CD8-positive, alpha-beta memory T cell (primary cell): ENCODE measurements around the gene UBE2B. TPM values are rescaled to one million over a fixed set of nuclear protein-coding genes. Genes with fewer than 3 reads are reported as not detected.
"Not testable (repeated sequence)": the region's sequence is repeated elsewhere in the genome, so short reads cannot be mapped to it uniquely, and the experiment has no call there.

ENCODE experiments used
- CTCF ChIA-PET: fragments of 350-600 bp; sonication (Branson Sonifier 250); formaldehyde crosslinking; loops from one replicate; lab custom pipeline; 2021; ENCODE audit warnings: antibody characterized with exemption; lab: Charles Lee
- POLR2A ChIA-PET: fragments of 350-600 bp; sonication (Branson Sonifier 250); formaldehyde crosslinking; loops from one replicate; lab custom pipeline; 2021; ENCODE audit warnings: antibody characterized with exemption; lab: Charles Lee
- DNase-seq, 5 donors: peaks; one replicate each; pipeline versions ENCODE4 v3.0.0 to v3.0.0-alpha.2; 2020 to 2022; ENCODE audit warnings: mixed read lengths in 1 of 5
- H3K27ac ChIP-seq: one replicate; pipeline ENCODE4 v1.7.0; 2013; ENCODE audit warnings: low read depth, mild to moderate bottlenecking, low read length, moderate library complexity
- H3K27me3 ChIP-seq: 2 replicates; pipeline ENCODE4 v1.7.0; 2013; ENCODE audit warnings: low read length, mild to moderate bottlenecking; ENCODE audit not compliant: insufficient read depth, poor library complexity, severe bottlenecking
- H3K36me3 ChIP-seq: 2 replicates; pipeline ENCODE4 v1.7.0; 2013; ENCODE audit warnings: mild to moderate bottlenecking, low read length, moderate library complexity; ENCODE audit not compliant: insufficient read depth
- H3K4me1 ChIP-seq: 2 replicates; pipeline ENCODE4 v1.7.0; 2013; ENCODE audit warnings: mild to moderate bottlenecking, low read length, moderate library complexity; ENCODE audit not compliant: insufficient read depth
- H3K4me3 ChIP-seq: 2 replicates; pipeline ENCODE4 v1.7.0; 2013; ENCODE audit warnings: mild to moderate bottlenecking, low read length
- H3K9me3 ChIP-seq: 2 replicates; pipeline ENCODE4 v1.7.0; 2013; ENCODE audit warnings: mild to moderate bottlenecking, low read length
- H3K27ac Mint-ChIP-seq, 8 donors: one replicate each; pipeline ENCODE4 v1.8.0; 2020 to 2021; ENCODE audit warnings: mixed read lengths in 8 of 8, mild to moderate bottlenecking in 6 of 8, inconsistent platforms in 3 of 8, moderate library complexity in 3 of 8
- H3K27me3 Mint-ChIP-seq, 2 donors: one replicate each; pipeline ENCODE4 v1.8.0; 2020 to 2021; ENCODE audit warnings: mixed read lengths in 2 of 2, mild to moderate bottlenecking in 1 of 2, moderate library complexity in 1 of 2
- H3K36me3 Mint-ChIP-seq, 3 donors: one replicate each; pipeline ENCODE4 v1.8.0; 2020 to 2021; ENCODE audit warnings: mixed read lengths in 3 of 3, inconsistent platforms in 1 of 3, mild to moderate bottlenecking in 1 of 3
- H3K4me1 Mint-ChIP-seq, 3 donors: one replicate each; pipeline ENCODE4 v1.8.0; 2020 to 2021; ENCODE audit warnings: mixed read lengths in 3 of 3, inconsistent platforms in 1 of 3, mild to moderate bottlenecking in 1 of 3
- H3K4me3 Mint-ChIP-seq, 7 donors: one replicate each; pipeline ENCODE4 v1.8.0; 2020 to 2021; ENCODE audit warnings: mixed read lengths in 7 of 7, mild to moderate bottlenecking in 6 of 7, moderate library complexity in 4 of 7, inconsistent platforms in 2 of 7
- H3K9me3 Mint-ChIP-seq, 5 donors: one replicate each; pipeline ENCODE4 v1.8.0; 2020 to 2022; ENCODE audit warnings: mixed read lengths in 5 of 5, mild to moderate bottlenecking in 3 of 5, moderate library complexity in 2 of 5, inconsistent platforms in 1 of 5
- polyA plus RNA-seq: library from polyadenylated mRNA; unstranded; fragments of 300-500 nt; fragmentation: Illumina TruSeq; gene quantifications from one replicate; pipeline ENCODE4 v1.2.3, GENCODE V29; 2021
- total RNA-seq, 2 experiments: library from RNA; stranded (reverse); gene quantifications; one replicate each; pipeline ENCODE4 v1.2.3, GENCODE V29; 2021

UBE2B gene
- total and polyA plus RNA-seq, 3 experiments from 2014 or later, result 79.3 to 105 (median 105) TPM

- Histone ChIP-seq H3K4me1 (no peaks in the 10 kb centered on the region), H3K36me3 (no peaks in the 10 kb centered on the region), H3K4me3 (no peak overlapping the region), H3K27me3 (no peaks in the 10 kb centered on the region), H3K9me3 (no peaks in the 10 kb centered on the region), H3K27ac (no peak overlapping the region)
- POLR2A ChIA-PET, result no interaction called here
- H3K9me3 Mint-ChIP-seq, result no peaks in the 10 kb centered on the region
- no peak overlapping the region for H3K27ac Mint-ChIP-seq
- no peak for DNase-seq
- H3K4me1 Mint-ChIP-seq, result no peaks in the 10 kb centered on the region
- H3K27me3 Mint-ChIP-seq, result peaks cover 0 to 2% of the 10 kb centered on the region in 2 donors
- H3K36me3 Mint-ChIP-seq, result peaks cover 4 to 5% (median 4%) of the 10 kb centered on the region in 3 donors
- CTCF ChIA-PET, result no interaction called here
- H3K4me3 Mint-ChIP-seq, result no peak overlapping the region
These were observed 15.7 kb upstream of the UBE2B start for GRCh38 chr5:134355681-134356080.

- no peaks in the 10 kb centered on the region for H3K9me3 Mint-ChIP-seq
- H3K36me3 ChIP-seq, result no peaks in the 10 kb centered on the region
- CTCF ChIA-PET, result no interaction called here
- no peak for DNase-seq
- peaks cover 4 to 7% (median 6%) of the 10 kb centered on the region in 3 donors for H3K36me3 Mint-ChIP-seq
- peak overlapping the region in 3 of 8 donors; percentile 1 to 19 (median 18) for H3K27ac Mint-ChIP-seq
- peaks cover 24 to 35% (median 32%) of the 10 kb centered on the region in 3 donors for H3K4me1 Mint-ChIP-seq
- no peak overlapping the region for H3K4me3 ChIP-seq
- H3K4me1 ChIP-seq, result peaks cover 40% of the 10 kb centered on the region
- no peak overlapping the region for H3K27ac ChIP-seq
- H3K27me3 Mint-ChIP-seq, result peaks cover 0 to 1% of the 10 kb centered on the region in 2 donors
- H3K4me3 Mint-ChIP-seq, result peak overlapping the region in 4 of 7 donors; percentile 17 to 67 (median 28)
- H3K9me3 ChIP-seq, result no peaks in the 10 kb centered on the region
- POLR2A ChIA-PET, result no interaction called here
- H3K27me3 ChIP-seq, result no peaks in the 10 kb centered on the region
These were observed 5.8 kb upstream of the UBE2B start for GRCh38 chr5:134365604-134366003.

GRCh38 chr5:134370311-134370870, 978 bp upstream of the UBE2B start:
- Mint-ChIP-seq H3K36me3 (peaks cover 4 to 46% (median 8%) of the 10 kb centered on the region in 3 donors), H3K27me3 (peaks cover 0 to 10% of the 10 kb centered on the region in 2 donors), H3K4me1 (peaks cover 48 to 69% (median 66%) of the 10 kb centered on the region in 3 donors), H3K4me3 (peak overlapping the region; percentile 88 to 99 (median 98)), H3K27ac (peak overlapping the region; percentile 97 to 100 (median 100)), H3K9me3 (peaks cover 0 to 2% (median 0%) of the 10 kb centered on the region in 5 donors)
- no peaks in the 10 kb centered on the region for H3K27me3 ChIP-seq
- peak overlapping the region; percentile 66 for H3K4me3 ChIP-seq
- no peak for DNase-seq
- peaks cover 64% of the 10 kb centered on the region for H3K4me1 ChIP-seq
- ChIA-PET POLR2A (interaction anchor here (2.1 to 3.2 kb wide), 2 partner anchors 155 to 194 kb away, joined by 8 to 73 read pairs; partner anchors contain the start of genes JADE2 and SKP1), CTCF (interaction anchor here (0.6 to 1.7 kb wide), 3 partner anchors 21 to 157 kb away, joined by 3 read pairs; no protein-coding TSS in a partner anchor)
- H3K9me3 ChIP-seq, result no peaks in the 10 kb centered on the region
- H3K27ac ChIP-seq, result peak overlapping the region; percentile 100
- H3K36me3 ChIP-seq, result no peaks in the 10 kb centered on the region

- H3K4me3 ChIP-seq, result peak overlapping the region; percentile 66
- POLR2A ChIA-PET, result interaction anchor here (0.6 to 3.2 kb wide), 18 partner anchors 10 to 476 kb away, joined by 3 to 73 read pairs (median 3); partner anchors contain the start of genes CDKN2AIPNL, JADE2, PPP2CA and SEC24A
These were observed 518 bp downstream of the UBE2B start for GRCh38 chr5:134371834-134372340.

GRCh38 chr5:134373633-134374032, 2.3 kb downstream of the UBE2B start:
- H3K9me3 Mint-ChIP-seq, H3K9me3 ChIP-seq, POLR2A ChIA-PET, H3K27me3 Mint-ChIP-seq, H3K4me3 ChIP-seq, DNase-seq, CTCF ChIA-PET, H3K27ac ChIP-seq, H3K27me3 ChIP-seq: not testable (repeated sequence)
- Mint-ChIP-seq H3K4me1 (peaks cover 47 to 69% (median 62%) of the 10 kb centered on the region in 3 donors), H3K36me3 (peaks cover 3 to 64% (median 6%) of the 10 kb centered on the region in 3 donors), H3K4me3 (peak overlapping the region; percentile 49 to 98 (median 61)), H3K27ac (peak overlapping the region in 7 of 8 donors; percentile 31 to 98 (median 52))
- H3K36me3 ChIP-seq, result peaks cover 12% of the 10 kb centered on the region
- H3K4me1 ChIP-seq, result peaks cover 49% of the 10 kb centered on the region

More at GRCh38 chr5:134371834-134372340, 518 bp downstream of the UBE2B start:
- Mint-ChIP-seq H3K27me3 (peaks cover 0 to 10% of the 10 kb centered on the region in 2 donors), H3K27ac (peak overlapping the region; percentile 97 to 100 (median 100)), H3K4me3 (peak overlapping the region; percentile 88 to 99 (median 98)), H3K9me3 (peaks cover 0 to 2% (median 0%) of the 10 kb centered on the region in 5 donors), H3K36me3 (peaks cover 6 to 54% (median 6%) of the 10 kb centered on the region in 3 donors), H3K4me1 (peaks cover 43 to 68% (median 61%) of the 10 kb centered on the region in 3 donors)
- Histone ChIP-seq H3K27ac (peak overlapping the region; percentile 100), H3K9me3 (no peaks in the 10 kb centered on the region), H3K36me3 (peaks cover 4% of the 10 kb centered on the region), H3K27me3 (no peaks in the 10 kb centered on the region), H3K4me1 (peaks cover 60% of the 10 kb centered on the region)
- CTCF ChIA-PET, result interaction anchor here (0.6 to 2.1 kb wide), 13 partner anchors 9 to 386 kb away, joined by 3 to 10 read pairs (median 5); partner anchors contain the start of genes CDKN2AIPNL, DDX46, JADE2 and SEC24A
- peak; percentile 14 to 59 (median 26) for DNase-seq

GRCh38 chr5:134374232-134374631, 2.9 kb downstream of the UBE2B start:
- ChIA-PET POLR2A (no interaction called here), CTCF (interaction anchor here (1.2 kb wide), 1 partner anchor 213 kb away, joined by 3 read pairs; no protein-coding TSS in a partner anchor)
- Histone ChIP-seq H3K9me3 (no peaks in the 10 kb centered on the region), H3K4me3 (no peak overlapping the region), H3K4me1 (peaks cover 44% of the 10 kb centered on the region), H3K36me3 (peaks cover 12% of the 10 kb centered on the region), H3K27me3 (no peaks in the 10 kb centered on the region), H3K27ac (no peak overlapping the region)
- peaks cover 0 to 8% of the 10 kb centered on the region in 2 donors for H3K27me3 Mint-ChIP-seq
- H3K9me3 Mint-ChIP-seq, result peaks cover 0 to 2% (median 0%) of the 10 kb centered on the region in 5 donors
- peak overlapping the region in 6 of 7 donors; percentile 12 to 56 (median 43) for H3K4me3 Mint-ChIP-seq
- H3K4me1 Mint-ChIP-seq, result peaks cover 51 to 75% (median 68%) of the 10 kb centered on the region in 3 donors
- H3K36me3 Mint-ChIP-seq, result peaks cover 3 to 70% (median 6%) of the 10 kb centered on the region in 3 donors
- peak overlapping the region in 4 of 8 donors; percentile 46 to 98 (median 73) for H3K27ac Mint-ChIP-seq
- DNase-seq, result peak in 1 of 5 donors; percentile 49

GRCh38 chr5:134380346-134380745, 9.0 kb downstream of the UBE2B start:
- Mint-ChIP-seq H3K27me3 (no peaks in the 10 kb centered on the region), H3K4me1 (peaks cover 35 to 56% (median 53%) of the 10 kb centered on the region in 3 donors), H3K4me3 (no peak overlapping the region), H3K27ac (peak overlapping the region in 1 of 8 donors; percentile 70), H3K9me3 (no peaks in the 10 kb centered on the region), H3K36me3 (peaks cover 4 to 82% (median 17%) of the 10 kb centered on the region in 3 donors)
- peaks cover 50% of the 10 kb centered on the region for H3K36me3 ChIP-seq
- H3K27ac ChIP-seq, result no peak overlapping the region
- H3K9me3 ChIP-seq, result no peaks in the 10 kb centered on the region
- no peak for DNase-seq
- H3K4me1 ChIP-seq, result peaks cover 9% of the 10 kb centered on the region
- ChIA-PET POLR2A (no interaction called here), CTCF (interaction anchor here (2.0 kb wide), 1 partner anchor 8 kb away, joined by 8 read pairs; the partner anchor contains the start of gene UBE2B)
- H3K4me3 ChIP-seq, result no peak overlapping the region
- no peaks in the 10 kb centered on the region for H3K27me3 ChIP-seq
